Transverse colon (tissue), 4 donors: ENCODE measurements around the gene ATRX. TPM values are rescaled to one million over a fixed set of nuclear protein-coding genes. Genes with fewer than 3 reads are reported as not detected.

Experiments used
- DNase-seq: peaks from one replicate; pipeline ENCODE4 v3.0.0-alpha.2; 2019
- H3K27ac ChIP-seq, 4 donors: fragments of 200-600 bp; sonication (generic); 2 replicates each; pipeline ENCODE4 v1.5.1; 2016 to 2018; ENCODE audit warnings: inconsistent platforms in 4 of 4
- H3K27me3 ChIP-seq: fragments of 200-600 bp; sonication (generic); 2 replicates; pipeline ENCODE4 v1.5.1; 2017; ENCODE audit warnings: inconsistent platforms
- H3K36me3 ChIP-seq, 4 donors: fragments of 200-600 bp; sonication (generic); 2 replicates each; pipeline ENCODE4 v1.5.1; 2017 to 2019; ENCODE audit warnings: inconsistent platforms in 4 of 4
- H3K4me1 ChIP-seq, 4 donors: fragments of 200-600 bp; sonication (generic); 2 replicates each; pipeline ENCODE4 v1.5.1; 2017 to 2020; ENCODE audit warnings: inconsistent platforms in 4 of 4
- H3K4me3 ChIP-seq, 4 donors: fragments of 200-600 bp; sonication (generic); 1 replicate in 1 of 4; 2 replicates in 3 of 4; pipeline versions ENCODE4 v1.5.1 to v1.6.1; 2017 to 2019; ENCODE audit warnings: inconsistent platforms in 4 of 4
- H3K9me3 ChIP-seq, 2 donors: fragments of 200-600 bp; sonication (generic); 2 replicates each; pipeline ENCODE4 v1.5.1; 2017 to 2019; ENCODE audit warnings: inconsistent platforms in 2 of 2
- CTCF ChIP-seq, 5 experiments: fragments of 200-600 bp in 3 of 5; fragments of 450-650 bp in 2 of 5; sonication (generic) in 3 of 5; IDR thresholded peaks; 1 replicate in 2 of 5; 2 replicates in 3 of 5; pipeline ENCODE4 v1.5.1; 2016 to 2017; ENCODE audit warnings: antibody characterized with exemption in 5 of 5, inconsistent platforms in 3 of 5, mild to moderate bottlenecking in 2 of 5, moderate library complexity in 1 of 5
- EP300 ChIP-seq: sonication (generic); formaldehyde crosslinking; IDR thresholded peaks from one replicate; pipeline ENCODE4 v1.6.1; 2017; ENCODE audit warnings: antibody characterized with exemption, low read depth
- POLR2A ChIP-seq: fragments of 450-650 bp; IDR thresholded peaks from one replicate; pipeline ENCODE4 v1.6.1; 2016; ENCODE audit warnings: antibody characterized with exemption, mild to moderate bottlenecking, moderate library complexity
- POLR2AphosphoS5 ChIP-seq, 3 donors: sonication (generic); formaldehyde crosslinking; IDR thresholded peaks; one replicate each; pipeline ENCODE4 v1.6.1; 2016; ENCODE audit warnings: antibody characterized with exemption in 3 of 3
- WGBS, 2 donors: methylation state at CpG; one replicate each; pipeline ENCODE4 v1.1.5; 2018; ENCODE audit warnings: low coverage in 1 of 2; 5-methylcytosine and 5-hydroxymethylcytosine counted together
- in situ Hi-C, 4 donors: fragments of 200-750 bp; cut with MboI; loops; one replicate each; pipeline versions ENCODE4 v1.15.0 to v1.15.1; 2017; ENCODE audit warnings: low sequenced_read_pairs in 3 of 4, low pct_ligation_motif_present in 1 of 4, low pct_unique_long_range_greater_than_20kb in 1 of 4
- intact Hi-C: fragments of 100-400 bp; cut with DNase I; formaldehyde crosslinking; loops from one replicate; pipeline ENCODE4 v1.15.1; 2023; ENCODE audit warnings: low total_unique reads
- small RNA-seq, 4 donors: library from RNA; depleted of rRNA; stranded (forward); fragments of <200 nt; gene quantifications; one replicate each; pipeline ENCODE3, GENCODE V24; 2016
- total RNA-seq, 4 donors: library from RNA; depleted of rRNA; stranded (reverse); fragments of >200 nt; gene quantifications; one replicate each; pipeline ENCODE4 v1.1.0, GENCODE V29; 2016

ATRX gene
- total RNA-seq, 4 donors from 2014 or later = 57.9 to 547 (median 74.5) TPM

GRCh38 chrX:77493677-77494553, 292.1 kb downstream of the ATRX start:
- DNase-seq = no peak
- intact Hi-C loops (no loop called here), in situ Hi-C loops (no loop called here)
- Histone ChIP-seq H3K4me1 (no peaks in the 10 kb centered on the region), H3K36me3 (no peaks in the 10 kb centered on the region), H3K27me3 (no peaks in the 10 kb centered on the region), H3K27ac (no peak overlapping the region), H3K9me3 (no peaks in the 10 kb centered on the region), H3K4me3 (no peak overlapping the region)
- WGBS, 2 donors = 79% methylated on average over 19 of the region's 20 CpGs; no CpG with 5 or more reads in 1 of the 2 donors
- TF ChIP-seq CTCF (IDR thresholded peaks at IDR 0.05) = no peak
- no peak for TF ChIP-seq POLR2A
- TF ChIP-seq POLR2AphosphoS5 (IDR thresholded peaks at IDR 0.05) = no peak
- no peak for TF ChIP-seq EP300

GRCh38 chrX:77484045-77484444, 302.0 kb downstream of the ATRX start:
- no peaks in the 10 kb centered on the region for H3K4me1 ChIP-seq
- TF ChIP-seq CTCF (IDR thresholded peaks at IDR 0.05) = no peak
- TF ChIP-seq POLR2AphosphoS5 (IDR thresholded peaks at IDR 0.05) = no peak
- no peak for TF ChIP-seq POLR2A
- TF ChIP-seq EP300 = no peak
- in situ Hi-C loops (no loop called here), intact Hi-C loops (no loop called here)
- H3K9me3 ChIP-seq = no peaks in the 10 kb centered on the region
- H3K36me3 ChIP-seq = no peaks in the 10 kb centered on the region
- no peak overlapping the region for H3K27ac ChIP-seq
- DNase-seq = no peak
- WGBS, 2 donors = 77 to 100% methylated on average over 2 to 5 of the region's 5 CpGs
- no peak overlapping the region for H3K4me3 ChIP-seq
- H3K27me3 ChIP-seq = no peaks in the 10 kb centered on the region

GRCh38 chrX:77455437-77455836, 330.6 kb downstream of the ATRX start:
- intact Hi-C loops = no loop called here

More at GRCh38 chrX:77455437-77455836, 330.6 kb downstream of the ATRX start:
- no peak for DNase-seq
- H3K36me3 ChIP-seq = no peaks in the 10 kb centered on the region
- TF ChIP-seq POLR2AphosphoS5 (IDR thresholded peaks at IDR 0.05) = no peak
- no peak for TF ChIP-seq CTCF (IDR thresholded peaks at IDR 0.05)
- no peak for TF ChIP-seq EP300
- TF ChIP-seq POLR2A = no peak
- no peaks in the 10 kb centered on the region for H3K27me3 ChIP-seq
- H3K27ac ChIP-seq = no peak overlapping the region
- H3K4me3 ChIP-seq = no peak overlapping the region
- H3K9me3 ChIP-seq = no peaks in the 10 kb centered on the region
- H3K4me1 ChIP-seq = no peaks in the 10 kb centered on the region
- in situ Hi-C loops = no loop called here
- 60 to 81% methylated on average over 1 to 2 of the region's 2 CpGs for WGBS, 2 donors

Small RNA genes lying within 50 kb of the gene (small RNA-seq; reads per million reads assigned to genes)
- 0 reads per million in 4 donors for gene FABP5P15

Other genes starting within 250 kb of the ATRX start
- gene MAGT1, start 109.2 kb upstream of the ATRX start, total RNA-seq = 10 to 100 TPM; 25.1 to 49.2 (median 34.2) TPM
- gene COX7B, start 113.3 kb upstream of the ATRX start, total RNA-seq = 100 to 1,000 TPM in 3 of 4 donors, 10 to 100 TPM in 1; 48.3 to 755 (median 441) TPM
- gene ATP7A, start 124.5 kb upstream of the ATRX start, total RNA-seq = 10 to 100 TPM in 1 of 4 donors, 1 to 10 TPM in 3; 1.1 to 13.8 (median 6.3) TPM
- gene PGAM4, start 183.4 kb upstream of the ATRX start, total RNA-seq = not detected